Measurements from ENCODE around the gene PARVA.

The PARVA gene

GRCh38 chr11:12560362-12560761 lies 183.0 kb downstream of the PARVA start:
- no peak for DNase-seq

- no peak for DNase-seq
Measured at GRCh38 chr11:12560861-12561260, 183.5 kb downstream of the PARVA start.

- DNase-seq, result no peak
Measured at GRCh38 chr11:12564012-12564411, 186.6 kb downstream of the PARVA start.

GRCh38 chr11:12565406-12565805 lies 188.0 kb downstream of the PARVA start:
- no peak for DNase-seq

GRCh38 chr11:12567746-12568460 lies 190.5 kb downstream of the PARVA start:
- no peak for DNase-seq

GRCh38 chr11:12569499-12570425 lies 192.4 kb downstream of the PARVA start:
- DNase-seq, result no peak

GRCh38 chr11:12573707-12574485 lies 196.5 kb downstream of the PARVA start:
- no peak for DNase-seq

- no peak for DNase-seq
Measured at GRCh38 chr11:12577725-12578644, 200.6 kb downstream of the PARVA start.

GRCh38 chr11:12581416-12581815 lies 204.0 kb downstream of the PARVA start:
- DNase-seq, result no peak

GRCh38 chr11:12581923-12582322 lies 204.6 kb downstream of the PARVA start:
- no peak for DNase-seq
